Measurements from ENCODE around the gene CFAP57.

GRCh38 chr1:43194509-43194908, 22.4 kb downstream of the CFAP57 start:
- TF ChIP-seq POLR2A (IDR thresholded peaks at IDR 0.05; ENCODE audit: low read length), result no peak
- no peak for TF ChIP-seq RFX5 (IDR thresholded peaks at IDR 0.05)
